H1 (cell line): ENCODE measurements around the gene KLHL29. TPM values are rescaled to one million over a fixed set of nuclear protein-coding genes. Genes with fewer than 3 reads are reported as not detected.

Experiments
- CHD7 ChIP-seq: fragments of 300-600 bp; sonication (generic); IDR thresholded peaks from 2 replicates; pipeline ENCODE4 v1.7.1; 2012; ENCODE audit warnings: low read length, moderate library complexity, mild to moderate bottlenecking, inconsistent platforms; ENCODE audit not compliant: insufficient replicate concordance
- polyA plus RNA-seq, 7 experiments: library from polyadenylated mRNA; depleted of rRNA in 3 of 7; stranded (reverse) in 5 of 7; unstranded in 2 of 7; fragments of >200 nt in 5 of 7; fragments of 200-250 nt in 2 of 7; gene quantifications; 1 replicate in 5 of 7; 2 replicates in 1 of 7; 4 replicates in 1 of 7; pipeline versions ENCODE4 v1.2.1 to v1.2.3, GENCODE V29; 2011 to 2013; ENCODE audit warnings: missing spikeins in 2 of 7, mixed read lengths in 2 of 7
- total RNA-seq: library from RNA; stranded (reverse); fragmentation: NEBNext Ultra II Directional; extraction: Animal tissue kit (Norgen Biotek cat#: 25700); gene quantifications from 2 replicates; pipeline ENCODE4 v1.2.1, GENCODE V29; 2021
- TF ChIP-seq, protein P1 (sequence below): IDR thresholded peaks from 2 replicates; pipeline ENCODE4 v1.6.1; 2012; ENCODE audit warnings: low read length, inconsistent platforms

The KLHL29 gene
- total and polyA plus RNA-seq, 2 of the 8 experiments (the other 6 are each of a cell fraction or from before 2014, with no cell fraction given) = 1.1 to 4.7 TPM

DNA sequence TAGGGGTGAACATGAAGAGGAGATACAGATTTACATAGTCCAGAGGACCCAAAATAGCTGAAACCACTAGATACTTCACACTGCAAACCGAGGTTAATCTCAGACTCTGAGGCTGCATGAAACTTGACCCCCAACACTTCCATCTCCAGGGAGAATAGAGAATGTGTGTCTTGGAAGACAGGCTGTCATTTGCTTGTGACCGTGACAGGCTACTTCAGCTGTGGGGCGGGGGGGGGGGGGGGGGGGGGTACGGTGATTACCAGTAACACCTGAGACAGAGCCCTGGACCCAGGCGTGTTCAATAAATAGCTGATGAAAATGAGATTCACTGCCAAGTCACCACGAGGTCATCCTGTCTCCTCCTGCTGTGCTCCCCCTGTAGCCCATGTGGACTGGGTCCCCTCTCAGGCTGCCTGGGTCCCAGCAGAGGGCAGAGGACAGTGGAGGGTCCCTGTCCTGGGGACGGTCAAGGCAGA lies 5.7 kb upstream of the KLHL29 start (continued):
- TF ChIP-seq CHD7 = no peak
- TF ChIP-seq, protein P1, sequence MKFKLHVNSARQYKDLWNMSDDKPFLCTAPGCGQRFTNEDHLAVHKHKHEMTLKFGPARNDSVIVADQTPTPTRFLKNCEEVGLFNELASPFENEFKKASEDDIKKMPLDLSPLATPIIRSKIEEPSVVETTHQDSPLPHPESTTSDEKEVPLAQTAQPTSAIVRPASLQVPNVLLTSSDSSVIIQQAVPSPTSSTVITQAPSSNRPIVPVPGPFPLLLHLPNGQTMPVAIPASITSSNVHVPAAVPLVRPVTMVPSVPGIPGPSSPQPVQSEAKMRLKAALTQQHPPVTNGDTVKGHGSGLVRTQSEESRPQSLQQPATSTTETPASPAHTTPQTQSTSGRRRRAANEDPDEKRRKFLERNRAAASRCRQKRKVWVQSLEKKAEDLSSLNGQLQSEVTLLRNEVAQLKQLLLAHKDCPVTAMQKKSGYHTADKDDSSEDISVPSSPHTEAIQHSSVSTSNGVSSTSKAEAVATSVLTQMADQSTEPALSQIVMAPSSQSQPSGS = no peak
